ENCODE measurements around the gene RFC3. TPM values are rescaled to one million over a fixed set of nuclear protein-coding genes. Genes with fewer than 3 reads are reported as not detected.

RFC3 gene
- total RNA-seq, 1 donor from 2014 or later: 82.7 TPM

- Histone ChIP-seq H3K4me2 (no peak overlapping the region), H3K9ac (no peak overlapping the region), H3F3A (ENCODE audit: low read depth) (no peaks in the 10 kb centered on the region), H3K36me3 (peaks cover 14% of the 10 kb centered on the region), H3K79me2 (ENCODE audit: low read depth) (no peaks in the 10 kb centered on the region), H3K27me3 (no peaks in the 10 kb centered on the region), H3K9me3 (ENCODE audit: low read depth) (no peaks in the 10 kb centered on the region), H3K4me1 (no peaks in the 10 kb centered on the region), H3K4me3 (no peak overlapping the region), H2AFZ (replicated peaks) (no peak overlapping the region), H3K27ac (no peak overlapping the region), H4K20me1 (ENCODE audit: low read depth) (no peaks in the 10 kb centered on the region)
- Mint-ChIP-seq H3K27me3 (ENCODE audit: insufficient read depth, low read depth) (no peaks in the 10 kb centered on the region), H3K4me3 (no peak overlapping the region), H3K27ac (no peak overlapping the region), H3K36me3 (peaks cover 26% of the 10 kb centered on the region), H3K4me1 (no peaks in the 10 kb centered on the region), H3K9me3 (no peaks in the 10 kb centered on the region)
- no peak for DNase-seq (ENCODE audit: low spot score)
- TF ChIP-seq CTCF (IDR thresholded peaks at IDR 0.05): no peak
- TF ChIP-seq EZH2phosphoT487 (IDR thresholded peaks at IDR 0.05): no peak
- no peak for TF ChIP-seq EZH2 (IDR thresholded peaks at IDR 0.05)
Observed at GRCh38 chr13:33849211-33849610, 31.3 kb downstream of the RFC3 start.

GRCh38 chr13:33855371-33855895 is 37.5 kb downstream of the RFC3 start:
- DNase-seq (ENCODE audit: low spot score): no peak
- Histone ChIP-seq H4K20me1 (ENCODE audit: low read depth) (no peaks in the 10 kb centered on the region), H3K27ac (no peak overlapping the region), H3K4me3 (no peak overlapping the region), H3K9me3 (ENCODE audit: low read depth) (no peaks in the 10 kb centered on the region), H3K36me3 (no peaks in the 10 kb centered on the region), H2AFZ (replicated peaks) (no peak overlapping the region), H3K4me1 (no peaks in the 10 kb centered on the region), H3K4me2 (no peak overlapping the region), H3F3A (ENCODE audit: low read depth) (no peaks in the 10 kb centered on the region), H3K79me2 (ENCODE audit: low read depth) (no peaks in the 10 kb centered on the region), H3K27me3 (no peaks in the 10 kb centered on the region), H3K9ac (no peak overlapping the region)
- H3K9me3 Mint-ChIP-seq: no peaks in the 10 kb centered on the region
- H3K36me3 Mint-ChIP-seq: peaks cover 24% of the 10 kb centered on the region
- no peak overlapping the region for H3K27ac Mint-ChIP-seq
- no peak overlapping the region for H3K4me3 Mint-ChIP-seq
- peaks cover 4% of the 10 kb centered on the region for H3K4me1 Mint-ChIP-seq
- H3K27me3 Mint-ChIP-seq (ENCODE audit: insufficient read depth, low read depth): no peaks in the 10 kb centered on the region
- no peak for TF ChIP-seq EZH2phosphoT487 (IDR thresholded peaks at IDR 0.05)
- no peak for TF ChIP-seq EZH2 (IDR thresholded peaks at IDR 0.05)
- TF ChIP-seq CTCF (IDR thresholded peaks at IDR 0.05): no peak

GRCh38 chr13:33859691-33860303 is 41.8 kb downstream of the RFC3 start:
- no peak for DNase-seq (ENCODE audit: low spot score)
- Histone ChIP-seq H3K27me3 (no peaks in the 10 kb centered on the region), H3K4me2 (no peak overlapping the region), H3K27ac (no peak overlapping the region), H3K79me2 (ENCODE audit: low read depth) (no peaks in the 10 kb centered on the region), H3K9me3 (ENCODE audit: low read depth) (no peaks in the 10 kb centered on the region), H3F3A (ENCODE audit: low read depth) (no peaks in the 10 kb centered on the region), H3K9ac (no peak overlapping the region), H3K4me3 (no peak overlapping the region), H3K4me1 (no peaks in the 10 kb centered on the region), H3K36me3 (no peaks in the 10 kb centered on the region), H2AFZ (replicated peaks) (no peak overlapping the region), H4K20me1 (ENCODE audit: low read depth) (no peaks in the 10 kb centered on the region)
- Mint-ChIP-seq H3K4me1 (peaks cover 4% of the 10 kb centered on the region), H3K9me3 (no peaks in the 10 kb centered on the region), H3K4me3 (no peak overlapping the region), H3K27me3 (ENCODE audit: insufficient read depth, low read depth) (no peaks in the 10 kb centered on the region), H3K27ac (no peak overlapping the region), H3K36me3 (peaks cover 22% of the 10 kb centered on the region)
- TF ChIP-seq EZH2phosphoT487 (IDR thresholded peaks at IDR 0.05) (no peak), EZH2 (IDR thresholded peaks at IDR 0.05) (no peak), CTCF (IDR thresholded peaks at IDR 0.05) (no peak)

Measured in neural progenitor cell (in vitro differentiated cells).